ENCODE results near the gene LHX8.

DNA sequence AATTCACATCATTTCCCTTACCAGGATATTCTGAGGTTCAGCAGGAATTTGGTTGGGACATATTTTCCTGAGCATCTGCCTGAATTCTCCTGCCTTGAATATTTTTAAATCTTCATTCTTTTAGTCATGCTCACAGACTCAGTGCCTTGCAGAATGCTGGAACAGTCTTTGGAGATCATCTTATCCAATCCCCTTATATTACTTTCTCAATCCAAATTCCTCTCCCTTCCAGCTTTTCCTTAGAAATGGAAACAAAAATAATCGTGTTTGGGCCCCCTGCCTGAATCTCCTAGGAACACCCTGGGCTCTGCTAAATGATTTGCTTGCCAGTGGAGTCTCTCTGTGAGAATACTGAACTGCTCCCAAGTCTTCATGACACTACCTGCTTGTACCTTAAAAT, 38.4 kb downstream of the LHX8 start:
- TF ChIP-seq CTCF (IDR thresholded peaks at IDR 0.05; ENCODE audit: borderline replicate concordance, extremely low read depth, low read length, poor library complexity, severe bottlenecking) (no peak), EZH2 (IDR thresholded peaks at IDR 0.05; ENCODE audit: borderline replicate concordance, low read depth, low read length, severe bottlenecking) (no peak)

All from DND-41 (cell line).